Panc1 (cell line): ENCODE results near the gene ZNF232. TPM values are rescaled to one million over a fixed set of nuclear protein-coding genes. Genes with fewer than 3 reads are reported as not detected.
"Not testable (repeated sequence)": the region's sequence is repeated elsewhere in the genome, so short reads cannot be mapped to it uniquely, and the experiment has no call there.

Experiments used
- ATAC-seq: fragments of 200-7000 bp; cut with Tn5 transposase; 2 replicates; pipeline ENCODE4 v1.9.1; 2020; ENCODE audit warnings: mild to moderate bottlenecking, moderate library complexity
- BruUV-seq: library from RNA; stranded (reverse); fragments of 400-500 nt; replicated peaks from 2 replicates; lab custom pipeline; 2021; lab: Mats Ljungman, UMichigan
- CTCF ChIA-PET: fragments of 300-600 bp; sonication (Branson Sonifier 250); formaldehyde crosslinking; loops from one replicate; lab custom pipeline; 2022; ENCODE audit warnings: antibody characterized with exemption; lab: Charles Lee
- POLR2A ChIA-PET: fragments of 300-600 bp; sonication (Branson Sonifier 250); formaldehyde crosslinking; loops from one replicate; lab custom pipeline; 2022; ENCODE audit warnings: antibody characterized with exemption; lab: Charles Lee
- DNase-seq: peaks from one replicate; pipeline ENCODE4 v3.0.0-alpha.2; 2010; ENCODE audit warnings: low read depth, low spot score
- H3K27ac ChIP-seq: 2 replicates; pipeline ENCODE4 v1.5.1; 2011; ENCODE audit warnings: mild to moderate bottlenecking, low read length, inconsistent platforms
- H3K27me3 ChIP-seq: fragments of 200-500 bp; sonication (Bioruptor generic); 2 replicates; pipeline ENCODE4 v1.6.0; 2014; ENCODE audit warnings: low read length, inconsistent platforms; ENCODE audit not compliant: control insufficient read depth, insufficient read depth
- H3K36me3 ChIP-seq: fragments of 200-500 bp; sonication (Bioruptor generic); 2 replicates; pipeline ENCODE4 v1.5.1; 2014; ENCODE audit warnings: inconsistent platforms, mild to moderate bottlenecking, low read length, moderate library complexity; ENCODE audit not compliant: control insufficient read depth, insufficient read depth
- H3K4me1 ChIP-seq: 2 replicates; pipeline ENCODE4 v1.5.1; 2011; ENCODE audit warnings: inconsistent platforms, mild to moderate bottlenecking, low read length, moderate library complexity; ENCODE audit not compliant: control insufficient read depth, insufficient read depth
- H3K4me3 ChIP-seq, 2 experiments: 2 replicates each; pipeline ENCODE4 v1.5.1; 2011 to 2012; ENCODE audit warnings: low read depth in 2 of 2, low read length in 2 of 2, mild to moderate bottlenecking in 2 of 2, inconsistent platforms in 1 of 2, moderate library complexity in 1 of 2
- H3K9me3 ChIP-seq: fragments of 200-500 bp; sonication (Bioruptor generic); 2 replicates; pipeline ENCODE4 v1.5.1; 2014; ENCODE audit warnings: low read depth, mild to moderate bottlenecking, inconsistent platforms, low read length, moderate library complexity; ENCODE audit not compliant: control insufficient read depth, insufficient read depth
- POLR2AphosphoS5 ChIP-seq: IDR thresholded peaks from 2 replicates; pipeline ENCODE4 v1.6.1; 2012; ENCODE audit warnings: mild to moderate bottlenecking, low read depth, low read length, moderate library complexity
- SIN3A ChIP-seq: IDR thresholded peaks from 2 replicates; pipeline ENCODE4 v1.6.1; 2012; ENCODE audit warnings: low read depth, mild to moderate bottlenecking, low read length, moderate library complexity, borderline replicate concordance; ENCODE audit not compliant: insufficient read depth
- TCF7L2 ChIP-seq: IDR thresholded peaks from 2 replicates; pipeline ENCODE4 v1.6.1; 2011; ENCODE audit warnings: mild to moderate bottlenecking, low read depth, low read length, inconsistent platforms
- in situ Hi-C: cut with HindIII; loops from 2 replicates; pipeline ENCODE4 v1.10.0; 2016; ENCODE audit warnings: low sequenced_read_pairs, low pct_unique_long_range_greater_than_20kb
- intact Hi-C: fragments of 100-400 bp; cut with micrococcal nuclease; formaldehyde crosslinking; loops from one replicate; pipeline ENCODE4 v1.10.0; 2022; ENCODE audit not compliant: unreplicated experiment
- total RNA-seq: library from RNA; stranded (reverse); gene quantifications from one replicate; pipeline ENCODE4 v1.2.1, GENCODE V29; 2021; ENCODE audit not compliant: unreplicated experiment
- TF ChIP-seq, protein P1 (sequence below), 2 experiments: IDR thresholded peaks; 2 replicates each; pipeline ENCODE4 v1.6.1; 2011 to 2012; ENCODE audit warnings: low read depth in 2 of 2, control low read depth in 1 of 2, low read length in 1 of 2, mild to moderate bottlenecking in 1 of 2, moderate library complexity in 1 of 2; ENCODE audit not compliant: insufficient read depth in 1 of 2
- TF ChIP-seq, protein P2 (sequence below): fragments of 450-650 bp; IDR thresholded peaks from 2 replicates; pipeline ENCODE4 v1.5.1; 2017; ENCODE audit warnings: mild to moderate bottlenecking

The ZNF232 gene
- total RNA-seq, 1 experiment from 2014 or later = 8.7 TPM

DNA sequence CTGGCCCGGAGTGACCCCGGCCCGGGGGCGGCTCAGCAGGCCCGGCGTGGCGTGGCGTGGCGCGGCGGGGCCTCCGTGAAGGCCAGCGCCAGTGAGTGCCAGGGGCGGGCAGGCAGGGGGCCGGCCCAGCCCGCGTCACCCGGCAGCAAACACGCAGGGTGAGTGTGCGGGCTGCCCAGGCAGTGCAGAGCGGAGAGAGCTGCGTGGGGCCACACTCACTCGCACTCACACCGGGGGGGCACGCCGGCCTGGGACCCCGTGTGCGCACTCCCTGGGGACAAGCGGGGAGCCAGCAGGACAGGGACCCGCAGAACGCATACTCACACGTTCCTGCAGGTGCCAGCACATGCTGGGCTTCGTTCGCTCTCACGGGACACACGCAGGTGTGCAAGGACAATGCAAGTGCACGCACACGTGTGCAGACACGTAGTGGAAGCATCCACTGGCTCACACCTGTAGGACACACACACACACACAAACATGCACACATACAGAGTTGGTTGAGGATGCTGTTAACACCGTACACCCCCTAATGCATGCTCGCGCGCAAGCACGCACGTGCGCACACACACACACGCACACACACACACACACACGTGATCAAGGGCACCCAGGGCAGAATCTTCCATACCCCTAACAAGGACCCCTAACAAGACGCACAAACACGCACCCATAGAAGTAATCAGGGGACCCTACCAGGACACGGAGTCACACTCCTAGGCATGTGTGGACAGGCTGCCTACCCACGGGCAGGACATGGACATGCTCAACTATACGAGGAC lies 11.9 kb upstream of the ZNF232 start:
- no peaks in the 10 kb centered on the region for H3K4me1 ChIP-seq
- DNase-seq (no peak), ATAC-seq (0 out of 2 replicates have a peak, but pooled peaks have one; percentile 31)
- no peak overlapping the region for H3K4me3 ChIP-seq
- in situ Hi-C loops (no loop called here), intact Hi-C loops (no loop called here)
- H3K27me3 ChIP-seq = no peaks in the 10 kb centered on the region
- no peaks in the 10 kb centered on the region for H3K36me3 ChIP-seq
- CTCF ChIA-PET = no interaction called here
- TF ChIP-seq POLR2AphosphoS5 (no peak), SIN3A (no peak), TCF7L2 (no peak)
- TF ChIP-seq, protein P1, sequence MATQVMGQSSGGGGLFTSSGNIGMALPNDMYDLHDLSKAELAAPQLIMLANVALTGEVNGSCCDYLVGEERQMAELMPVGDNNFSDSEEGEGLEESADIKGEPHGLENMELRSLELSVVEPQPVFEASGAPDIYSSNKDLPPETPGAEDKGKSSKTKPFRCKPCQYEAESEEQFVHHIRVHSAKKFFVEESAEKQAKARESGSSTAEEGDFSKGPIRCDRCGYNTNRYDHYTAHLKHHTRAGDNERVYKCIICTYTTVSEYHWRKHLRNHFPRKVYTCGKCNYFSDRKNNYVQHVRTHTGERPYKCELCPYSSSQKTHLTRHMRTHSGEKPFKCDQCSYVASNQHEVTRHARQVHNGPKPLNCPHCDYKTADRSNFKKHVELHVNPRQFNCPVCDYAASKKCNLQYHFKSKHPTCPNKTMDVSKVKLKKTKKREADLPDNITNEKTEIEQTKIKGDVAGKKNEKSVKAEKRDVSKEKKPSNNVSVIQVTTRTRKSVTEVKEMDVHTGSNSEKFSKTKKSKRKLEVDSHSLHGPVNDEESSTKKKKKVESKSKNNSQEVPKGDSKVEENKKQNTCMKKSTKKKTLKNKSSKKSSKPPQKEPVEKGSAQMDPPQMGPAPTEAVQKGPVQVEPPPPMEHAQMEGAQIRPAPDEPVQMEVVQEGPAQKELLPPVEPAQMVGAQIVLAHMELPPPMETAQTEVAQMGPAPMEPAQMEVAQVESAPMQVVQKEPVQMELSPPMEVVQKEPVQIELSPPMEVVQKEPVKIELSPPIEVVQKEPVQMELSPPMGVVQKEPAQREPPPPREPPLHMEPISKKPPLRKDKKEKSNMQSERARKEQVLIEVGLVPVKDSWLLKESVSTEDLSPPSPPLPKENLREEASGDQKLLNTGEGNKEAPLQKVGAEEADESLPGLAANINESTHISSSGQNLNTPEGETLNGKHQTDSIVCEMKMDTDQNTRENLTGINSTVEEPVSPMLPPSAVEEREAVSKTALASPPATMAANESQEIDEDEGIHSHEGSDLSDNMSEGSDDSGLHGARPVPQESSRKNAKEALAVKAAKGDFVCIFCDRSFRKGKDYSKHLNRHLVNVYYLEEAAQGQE (IDR thresholded peaks at IDR 0.05; ENCODE audit: insufficient read depth in 1 of 2, low read depth in 2 of 2, low read length in 1 of 2) = no peak
- TF ChIP-seq, protein P2, sequence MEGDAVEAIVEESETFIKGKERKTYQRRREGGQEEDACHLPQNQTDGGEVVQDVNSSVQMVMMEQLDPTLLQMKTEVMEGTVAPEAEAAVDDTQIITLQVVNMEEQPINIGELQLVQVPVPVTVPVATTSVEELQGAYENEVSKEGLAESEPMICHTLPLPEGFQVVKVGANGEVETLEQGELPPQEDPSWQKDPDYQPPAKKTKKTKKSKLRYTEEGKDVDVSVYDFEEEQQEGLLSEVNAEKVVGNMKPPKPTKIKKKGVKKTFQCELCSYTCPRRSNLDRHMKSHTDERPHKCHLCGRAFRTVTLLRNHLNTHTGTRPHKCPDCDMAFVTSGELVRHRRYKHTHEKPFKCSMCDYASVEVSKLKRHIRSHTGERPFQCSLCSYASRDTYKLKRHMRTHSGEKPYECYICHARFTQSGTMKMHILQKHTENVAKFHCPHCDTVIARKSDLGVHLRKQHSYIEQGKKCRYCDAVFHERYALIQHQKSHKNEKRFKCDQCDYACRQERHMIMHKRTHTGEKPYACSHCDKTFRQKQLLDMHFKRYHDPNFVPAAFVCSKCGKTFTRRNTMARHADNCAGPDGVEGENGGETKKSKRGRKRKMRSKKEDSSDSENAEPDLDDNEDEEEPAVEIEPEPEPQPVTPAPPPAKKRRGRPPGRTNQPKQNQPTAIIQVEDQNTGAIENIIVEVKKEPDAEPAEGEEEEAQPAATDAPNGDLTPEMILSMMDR = no peak; the same call in 1 of the 2 replicates
- H3K27ac ChIP-seq = no peak overlapping the region
- no peaks in the 10 kb centered on the region for H3K9me3 ChIP-seq
- POLR2A ChIA-PET = no interaction called here
- BruUV-seq = no TSS peak

DNA sequence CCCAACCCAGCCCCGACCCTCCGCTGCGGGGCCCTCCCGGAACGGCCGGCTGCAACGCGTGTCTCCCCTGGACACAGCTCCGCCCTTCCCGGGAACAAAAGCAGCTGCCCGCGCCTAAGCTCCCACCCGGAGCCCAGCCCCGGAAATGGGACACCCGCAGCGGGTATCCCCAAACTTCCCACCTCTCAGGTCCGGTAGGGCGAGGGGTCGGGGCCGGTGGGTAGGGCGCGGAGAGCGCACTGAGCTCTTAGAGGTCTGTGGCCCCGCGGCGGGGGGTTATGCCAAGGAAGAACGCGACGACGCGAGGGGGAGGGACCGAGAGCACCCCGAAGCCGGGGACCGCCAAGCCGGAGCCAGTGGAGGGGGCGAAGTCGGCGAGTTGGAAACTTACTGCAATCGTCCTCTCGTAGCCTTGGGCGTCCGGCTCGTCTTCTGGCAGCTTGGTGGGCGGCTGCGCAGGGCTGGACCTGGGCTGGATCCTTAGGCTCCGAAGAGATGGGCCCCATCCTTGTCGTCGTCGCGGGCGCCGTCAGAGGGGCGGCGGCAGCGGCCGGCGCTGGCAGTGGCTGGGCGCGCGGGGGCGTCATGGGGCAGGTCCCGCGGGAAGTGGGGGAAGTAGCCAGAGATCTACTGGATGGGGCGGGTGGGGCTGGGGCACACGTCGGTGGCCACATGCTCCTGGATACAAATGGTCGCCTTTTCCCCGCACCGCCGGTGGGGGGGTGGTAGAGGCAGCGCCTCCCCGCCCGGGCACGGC lies 11.1 kb upstream of the ZNF232 start:
- TF ChIP-seq, protein P2 = no peak; the same call in 1 of the 2 replicates
- TF ChIP-seq, protein P1 (IDR thresholded peaks at IDR 0.05; ENCODE audit: insufficient read depth in 1 of 2, low read depth in 2 of 2, low read length in 1 of 2) = no peak
- TF ChIP-seq TCF7L2 (no peak), POLR2AphosphoS5 (no peak), SIN3A (no peak)
- Histone ChIP-seq H3K4me3 (peak overlapping the region; percentile 41 to 53), H3K4me1 (no peaks in the 10 kb centered on the region), H3K27ac (no peak overlapping the region), H3K27me3 (no peaks in the 10 kb centered on the region), H3K9me3 (no peaks in the 10 kb centered on the region), H3K36me3 (no peaks in the 10 kb centered on the region)
- intact Hi-C loops (no loop called here), in situ Hi-C loops (no loop called here)
- DNase-seq = no peak
- ChIA-PET CTCF (no interaction called here), POLR2A (no interaction called here)
- no TSS peak for BruUV-seq
- peak; percentile 82 for ATAC-seq

DNA sequence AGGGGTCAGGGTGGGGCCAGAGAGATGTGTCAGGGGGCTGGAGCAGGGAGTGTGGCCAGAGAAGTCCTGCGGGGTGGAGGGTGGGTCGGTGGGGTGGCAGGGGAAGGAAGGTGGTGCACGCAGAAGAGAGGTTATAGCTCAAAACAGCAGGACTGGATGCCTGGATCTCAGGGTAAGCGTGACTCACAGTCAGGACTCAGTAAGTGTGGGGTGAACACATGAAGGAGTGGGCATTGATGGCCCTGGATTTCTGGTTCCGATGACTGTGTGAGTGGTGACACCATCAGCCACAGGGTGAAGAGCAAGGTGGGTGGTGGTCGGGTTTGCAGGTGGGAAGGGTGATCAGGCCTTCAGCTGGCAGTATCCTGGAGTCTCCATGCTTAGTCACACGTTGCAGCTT lies 10.4 kb upstream of the ZNF232 start:
- peak overlapping the region; percentile 41 to 53; a peak in 3 of 4 replicates for H3K4me3 ChIP-seq
- intact Hi-C loops, H3K27me3 ChIP-seq, H3K9me3 ChIP-seq, DNase-seq, in situ Hi-C loops, POLR2A ChIA-PET, BruUV-seq, ATAC-seq, CTCF ChIA-PET, H3K27ac ChIP-seq, H3K4me1 ChIP-seq, H3K36me3 ChIP-seq: not testable (repeated sequence)
